ENCODE results near the gene PLA2G3.

PLA2G3 gene

DNA sequence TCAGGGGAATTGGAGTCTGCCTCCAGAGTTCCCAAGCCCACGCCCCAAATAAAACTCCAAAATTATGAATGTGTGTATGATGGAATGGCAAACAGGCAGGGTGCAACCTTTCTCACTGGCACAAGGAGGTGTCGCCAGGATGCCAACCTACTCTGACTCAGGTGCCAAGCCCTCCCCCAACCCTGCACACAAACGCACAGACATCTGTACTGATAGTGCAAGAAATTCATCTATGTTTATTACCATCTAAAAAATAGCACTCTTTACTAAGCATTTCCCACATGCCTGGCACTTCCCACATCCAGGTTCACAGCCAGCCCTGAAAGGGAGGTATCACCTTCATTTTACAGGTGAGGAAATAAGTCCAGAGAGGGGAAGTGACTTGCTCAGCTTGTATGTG is 1.2 kb downstream of the PLA2G3 start:
- TF ChIP-seq CTCF (IDR thresholded peaks at IDR 0.05; ENCODE audit: insufficient read depth, missing control alignments): no peak
- no peak for DNase-seq (ENCODE audit: insufficient read length, low spot score)
- no peak for FAIRE-seq

DNA sequence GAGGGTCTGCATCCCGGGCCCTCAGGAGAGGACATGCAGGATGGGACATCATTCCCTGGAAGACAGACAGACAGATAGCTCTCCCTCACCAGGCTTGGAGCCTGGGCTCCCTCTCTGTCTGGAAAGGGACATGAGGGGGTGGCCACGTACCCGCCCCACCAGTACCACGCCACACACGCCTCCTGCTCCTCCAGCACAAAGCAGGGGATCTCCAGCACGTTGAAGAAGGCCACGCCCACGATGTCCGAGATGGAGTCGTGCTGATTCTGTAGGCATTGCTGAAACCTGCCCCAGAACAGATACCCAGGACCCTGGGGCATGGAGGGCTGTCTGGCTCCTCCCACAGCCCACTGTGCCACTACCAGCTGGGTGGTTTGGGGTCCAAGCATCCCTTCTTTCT is 2.2 kb downstream of the PLA2G3 start:
- DNase-seq (ENCODE audit: insufficient read length, low spot score): no peak
- no peak for TF ChIP-seq CTCF (IDR thresholded peaks at IDR 0.05; ENCODE audit: insufficient read depth, missing control alignments)
- no peak for FAIRE-seq

DNA sequence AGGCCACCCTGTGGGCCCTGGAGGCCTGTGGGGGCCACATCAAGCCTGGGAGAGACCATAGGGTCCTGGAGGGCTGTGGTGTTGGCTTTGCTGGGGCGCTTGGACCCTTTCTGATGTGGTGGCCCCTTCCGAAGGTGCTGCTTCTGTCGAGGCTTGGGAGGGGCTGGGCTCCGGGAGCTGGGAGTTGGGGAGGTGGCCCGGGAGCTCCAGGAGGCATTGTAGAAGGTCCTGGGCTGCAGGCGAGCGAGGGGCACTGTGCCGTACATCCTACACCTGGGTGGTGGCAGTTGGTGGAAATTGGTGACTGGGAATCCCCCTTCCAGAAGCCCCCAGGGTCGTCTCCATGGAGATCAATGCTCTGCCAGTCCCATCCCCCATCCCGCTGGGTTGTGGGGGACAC is 2.6 kb downstream of the PLA2G3 start:
- TF ChIP-seq CTCF (IDR thresholded peaks at IDR 0.05; ENCODE audit: insufficient read depth, missing control alignments): no peak
- FAIRE-seq: no peak
- DNase-seq (ENCODE audit: insufficient read length, low spot score): no peak

GRCh38 chr22:31136711-31137110 is 3.6 kb downstream of the PLA2G3 start:
- TF ChIP-seq CTCF (IDR thresholded peaks at IDR 0.05; ENCODE audit: insufficient read depth, missing control alignments): no peak
- DNase-seq (ENCODE audit: insufficient read length, low spot score) (no peak), FAIRE-seq (no peak)

DNA sequence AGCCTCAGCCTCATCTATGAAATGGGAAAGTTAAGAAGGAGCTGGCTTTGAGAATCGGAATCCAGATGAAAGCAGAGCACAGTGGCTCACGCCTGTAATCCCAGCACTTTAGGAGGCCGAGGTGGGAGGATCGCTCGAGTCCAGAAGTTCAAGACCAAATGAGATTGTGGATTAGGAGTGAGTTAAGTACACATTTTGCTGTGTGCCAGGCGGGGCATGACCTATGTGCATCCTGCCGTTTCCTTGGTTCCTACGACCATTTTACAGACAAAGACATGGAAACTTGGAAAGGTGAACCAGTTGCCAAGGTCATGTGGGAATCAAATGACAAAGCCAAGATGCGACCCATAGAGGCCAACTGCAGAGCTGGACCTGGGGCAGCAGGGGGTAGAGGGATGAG is 4.2 kb downstream of the PLA2G3 start:
- DNase-seq (ENCODE audit: insufficient read length, low spot score): no peak
- no peak for TF ChIP-seq CTCF (IDR thresholded peaks at IDR 0.05; ENCODE audit: insufficient read depth, missing control alignments)
- no peak for FAIRE-seq

DNA sequence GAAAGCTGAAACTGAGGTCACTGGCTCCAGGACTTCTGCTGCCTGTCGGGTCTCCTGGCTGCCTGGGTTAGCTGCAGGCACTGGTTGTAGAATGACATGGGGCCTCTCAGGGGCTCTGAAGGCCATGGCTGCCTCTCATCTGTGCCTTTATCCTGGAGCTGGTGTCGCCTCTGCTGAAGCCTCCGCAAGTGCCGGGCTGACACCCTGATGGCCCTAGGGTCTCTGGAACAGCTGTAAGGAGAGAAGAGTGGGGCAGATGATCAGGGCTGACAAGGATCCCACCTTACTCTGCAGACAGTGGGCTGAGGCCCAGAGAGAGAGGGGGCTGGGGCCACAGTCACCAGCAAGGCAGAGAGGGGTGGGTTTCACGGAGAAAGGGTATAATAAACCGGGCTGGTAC is 4.6 kb downstream of the PLA2G3 start:
- DNase-seq (ENCODE audit: insufficient read length, low spot score): no peak
- no peak for FAIRE-seq
- no peak for TF ChIP-seq CTCF (IDR thresholded peaks at IDR 0.05; ENCODE audit: insufficient read depth, missing control alignments)

DNA sequence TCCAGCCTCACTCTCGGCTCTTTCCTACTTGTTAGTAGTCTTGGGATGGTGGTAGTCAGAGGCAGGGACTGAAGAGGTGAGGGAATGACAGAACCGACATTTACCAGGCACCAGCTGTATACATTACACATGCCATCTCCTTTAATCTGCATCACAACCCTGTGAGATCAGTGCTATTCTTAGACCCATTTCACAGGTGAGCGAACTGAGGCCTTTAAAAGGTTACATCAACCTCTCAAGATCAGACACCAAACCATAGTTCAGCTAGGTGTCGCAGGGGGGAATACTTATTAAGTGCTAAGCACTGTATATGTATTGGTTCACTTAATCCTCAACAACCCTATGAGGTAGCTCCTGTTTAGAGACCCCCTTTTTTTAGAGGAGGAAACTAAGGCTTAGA is 5.6 kb downstream of the PLA2G3 start:
- DNase-seq (ENCODE audit: insufficient read length, low spot score): no peak
- no peak for TF ChIP-seq CTCF (IDR thresholded peaks at IDR 0.05; ENCODE audit: insufficient read depth, missing control alignments)
- no peak for FAIRE-seq
